SK-N-SH treated with all-trans-retinoic acid at 6 μM for 48 hours (cell line): ENCODE measurements around the gene PXMP2.

Source experiments
- ARNTL ChIP-seq: fragments of 450-650 bp; formaldehyde crosslinking; IDR thresholded peaks from 2 replicates; pipeline ENCODE4 v1.5.0; 2020; ENCODE audit warnings: low read depth, mild to moderate bottlenecking, moderate library complexity, borderline replicate concordance
- GLIS3 ChIP-seq: fragments of 250-450 bp; sonication (Bioruptor Pico); IDR thresholded peaks from 2 replicates; pipeline ENCODE4 v1.5.0; 2020; ENCODE audit warnings: mild to moderate bottlenecking, moderate library complexity
- ISL1 ChIP-seq: fragments of 250-450 bp; sonication (Bioruptor Pico); IDR thresholded peaks from 2 replicates; pipeline ENCODE4 v2.1.2; 2022; ENCODE audit warnings: mild to moderate bottlenecking, moderate library complexity
- OSR1 ChIP-seq: fragments of 250-450 bp; sonication (Bioruptor Pico); IDR thresholded peaks from 2 replicates; pipeline ENCODE4 v1.8.0; 2022; ENCODE audit warnings: moderate library complexity, mild to moderate bottlenecking, inconsistent platforms
- PATZ1 ChIP-seq: fragments of 250-450 bp; sonication (Bioruptor Pico); IDR thresholded peaks from 2 replicates; pipeline ENCODE4 v1.8.0; 2020; ENCODE audit warnings: mild to moderate bottlenecking, moderate library complexity, borderline replicate concordance
- PPARA ChIP-seq: fragments of 250-450 bp; sonication (Bioruptor Pico); IDR thresholded peaks from 2 replicates; pipeline ENCODE4 v1.5.0; 2020; ENCODE audit warnings: mild to moderate bottlenecking, borderline replicate concordance
- RARB ChIP-seq: fragments of 250-450 bp; sonication (Bioruptor Pico); IDR thresholded peaks from 2 replicates; pipeline ENCODE4 v1.8.0; 2021; ENCODE audit warnings: mild to moderate bottlenecking, moderate library complexity
- TOX ChIP-seq: fragments of 250-450 bp; sonication (Bioruptor Pico); IDR thresholded peaks from 2 replicates; pipeline ENCODE4 v1.8.0; 2021; ENCODE audit warnings: mild to moderate bottlenecking, moderate library complexity, borderline replicate concordance
- TSHZ2 ChIP-seq: fragments of 250-450 bp; sonication (Bioruptor Pico); IDR thresholded peaks from 2 replicates; pipeline ENCODE4 v1.5.0; 2020; ENCODE audit warnings: mild to moderate bottlenecking, moderate library complexity
- ZFP30 ChIP-seq: fragments of 450-650 bp; formaldehyde crosslinking; IDR thresholded peaks from 2 replicates; pipeline ENCODE4 v1.5.0; 2022; ENCODE audit warnings: mild to moderate bottlenecking, moderate library complexity
- ZNF565 ChIP-seq: fragments of 450-650 bp; formaldehyde crosslinking; conservative IDR thresholded peaks from 2 replicates; pipeline ENCODE4 v1.5.0; 2020; ENCODE audit warnings: low read depth, mild to moderate bottlenecking, moderate library complexity
- ZNF70 ChIP-seq: fragments of 450-650 bp; formaldehyde crosslinking; IDR thresholded peaks from 2 replicates; pipeline ENCODE4 v1.5.0; 2020; ENCODE audit warnings: mild to moderate bottlenecking, moderate library complexity
- ZNF8 ChIP-seq: fragments of 450-650 bp; formaldehyde crosslinking; IDR thresholded peaks from 2 replicates; pipeline ENCODE4 v1.5.0; 2020; ENCODE audit warnings: mild to moderate bottlenecking, moderate library complexity

- TF ChIP-seq ARNTL (CRISPR knock-in tag) (no peak), ZNF8 (no peak), PPARA (CRISPR knock-in tag) (no peak), ZFP30 (no peak), GLIS3 (no peak), ZNF70 (no peak), TOX (CRISPR knock-in tag) (no peak), ISL1 (CRISPR knock-in tag) (no peak), ZNF565 (CRISPR knock-in tag) (no peak), PATZ1 (CRISPR knock-in tag) (no peak), TSHZ2 (CRISPR knock-in tag) (no peak), OSR1 (CRISPR knock-in tag) (no peak), RARB (CRISPR knock-in tag) (no peak)
These were observed 39.5 kb upstream of the PXMP2 start for GRCh38 chr12:132647858-132648257.
